G401 (cell line): ENCODE results near the gene S100G. TPM values are rescaled to one million over a fixed set of nuclear protein-coding genes. Genes with fewer than 3 reads are reported as not detected.

ENCODE experiments used
- DNase-seq: peaks from one replicate; pipeline ENCODE4 v3.0.0-alpha.2; 2015; ENCODE audit warnings: low spot score
- in situ Hi-C: cut with HindIII; loops from 2 replicates; pipeline ENCODE4 v1.10.0; 2016; ENCODE audit warnings: low sequenced_read_pairs, mixed read lengths
- total RNA-seq: library from RNA; depleted of rRNA; stranded (reverse); fragments of >200 nt; shearing (Covaris generic); gene quantifications from 2 replicates; pipeline ENCODE4 v1.2.3, GENCODE V29; 2014

The S100G gene
- total RNA-seq, 1 experiment from 2014 or later: not detected

GRCh38 chrX:16640823-16641222 lies 9.1 kb upstream of the S100G start:
- in situ Hi-C loops: no loop called here
- no peak for DNase-seq

GRCh38 chrX:16643176-16643575 lies 6.8 kb upstream of the S100G start:
- in situ Hi-C loops: no loop called here
- DNase-seq: no peak

GRCh38 chrX:16646366-16647138 lies 3.4 kb upstream of the S100G start:
- no peak for DNase-seq
- in situ Hi-C loops: no loop called here

- in situ Hi-C loops: no loop called here
- no peak for DNase-seq
These were observed 1.6 kb downstream of the S100G start for GRCh38 chrX:16651391-16652024.

GRCh38 chrX:16653424-16653823 lies 3.5 kb downstream of the S100G start:
- no peak for DNase-seq
- in situ Hi-C loops: no loop called here

GRCh38 chrX:16654093-16654492 lies 4.1 kb downstream of the S100G start:
- in situ Hi-C loops: no loop called here

GRCh38 chrX:16658284-16658683 lies 8.3 kb downstream of the S100G start:
- in situ Hi-C loops: no loop called here
- DNase-seq: no peak

More at GRCh38 chrX:16654093-16654492, 4.1 kb downstream of the S100G start:
- no peak for DNase-seq

- in situ Hi-C loops: no loop called here
- no peak for DNase-seq
These were observed 9.4 kb downstream of the S100G start for GRCh38 chrX:16659321-16659720.

- DNase-seq: no peak
- in situ Hi-C loops: no loop called here
These were observed 11.5 kb downstream of the S100G start for GRCh38 chrX:16661495-16661894.

GRCh38 chrX:16662402-16662801 lies 12.4 kb downstream of the S100G start:
- in situ Hi-C loops: no loop called here
- no peak for DNase-seq

GRCh38 chrX:16664074-16664473 lies 14.1 kb downstream of the S100G start:
- in situ Hi-C loops: no loop called here
- no peak for DNase-seq

GRCh38 chrX:16664626-16665025 lies 14.7 kb downstream of the S100G start:
- DNase-seq: no peak
- in situ Hi-C loops: no loop called here

- in situ Hi-C loops: no loop called here
- DNase-seq: no peak
These were observed 15.1 kb downstream of the S100G start for GRCh38 chrX:16665089-16665488.

GRCh38 chrX:16666541-16666940 lies 16.6 kb downstream of the S100G start:
- in situ Hi-C loops: no loop called here
- peak; percentile 74 for DNase-seq

GRCh38 chrX:16671005-16671404 lies 21.0 kb downstream of the S100G start:
- in situ Hi-C loops: no loop called here
- DNase-seq: peak; percentile 58

- DNase-seq: no peak
- in situ Hi-C loops: no loop called here
These were observed 28.7 kb downstream of the S100G start for GRCh38 chrX:16678689-16679088.

- in situ Hi-C loops: no loop called here
- DNase-seq: no peak
These were observed 33.2 kb downstream of the S100G start for GRCh38 chrX:16683007-16683664.

- in situ Hi-C loops: no loop called here
- DNase-seq: no peak
These were observed 37.6 kb downstream of the S100G start for GRCh38 chrX:16687514-16687913.

- peak; percentile 52 for DNase-seq
- in situ Hi-C loops: no loop called here
These were observed 45.2 kb downstream of the S100G start for GRCh38 chrX:16695079-16695676.

GRCh38 chrX:16696956-16697355 lies 47.0 kb downstream of the S100G start:
- in situ Hi-C loops: no loop called here

More at GRCh38 chrX:16696956-16697355, 47.0 kb downstream of the S100G start:
- DNase-seq: no peak
